Parathyroid adenoma (tissue), 2 donors: ENCODE measurements around the gene ZNF777.

Experiments
- H2AFZ ChIP-seq: fragments of 300-600 bp; sonication (generic); one replicate; pipeline ENCODE4 v1.7.0; 2017; ENCODE audit warnings: antibody characterized with exemption, mild to moderate bottlenecking
- H3K27ac ChIP-seq: fragments of 300-600 bp; sonication (generic); one replicate; pipeline ENCODE4 v1.7.0; 2017
- H3K27me3 ChIP-seq: fragments of 300-600 bp; sonication (generic); one replicate; pipeline ENCODE4 v1.7.0; 2017; ENCODE audit warnings: low read length; ENCODE audit not compliant: control insufficient read depth, insufficient read depth
- H3K36me3 ChIP-seq: fragments of 300-600 bp; sonication (generic); one replicate; pipeline ENCODE4 v1.7.0; 2017; ENCODE audit warnings: low read length; ENCODE audit not compliant: control insufficient read depth, insufficient read depth
- H3K4me1 ChIP-seq: fragments of 300-600 bp; sonication (generic); one replicate; pipeline ENCODE4 v1.7.0; 2017; ENCODE audit warnings: control low read depth
- H3K4me2 ChIP-seq: fragments of 300-600 bp; sonication (generic); one replicate; pipeline ENCODE4 v1.7.0; 2017; ENCODE audit warnings: low read length
- H3K4me3 ChIP-seq: fragments of 300-600 bp; sonication (generic); one replicate; pipeline ENCODE4 v1.7.0; 2017; ENCODE audit warnings: low read depth, low read length
- H3K79me2 ChIP-seq: fragments of 300-600 bp; sonication (generic); one replicate; pipeline ENCODE4 v1.7.0; 2017; ENCODE audit warnings: control low read depth
- H3K9ac ChIP-seq: fragments of 300-600 bp; sonication (generic); one replicate; pipeline ENCODE4 v1.7.0; 2017; ENCODE audit warnings: mild to moderate bottlenecking
- H3K9me3 ChIP-seq: fragments of 300-600 bp; sonication (generic); one replicate; pipeline ENCODE4 v1.7.0; 2017; ENCODE audit warnings: low read length; ENCODE audit not compliant: control insufficient read depth
- CTCF ChIP-seq: fragments of 300-600 bp; sonication (generic); IDR thresholded peaks from one replicate; pipeline ENCODE4 v1.7.0; 2017; ENCODE audit warnings: antibody characterized with exemption, mild to moderate bottlenecking
- donor health status: primary hyperparathyroidism.

Gene ZNF777

GRCh38 chr7:149430192-149430591 is 30.7 kb downstream of the ZNF777 start:
- H2AFZ ChIP-seq = no peak overlapping the region
- no peak overlapping the region for H3K27ac ChIP-seq
- no peaks in the 10 kb centered on the region for H3K27me3 ChIP-seq
- no peaks in the 10 kb centered on the region for H3K79me2 ChIP-seq
- no peaks in the 10 kb centered on the region for H3K4me1 ChIP-seq
- no peaks in the 10 kb centered on the region for H3K9me3 ChIP-seq
- no peak for TF ChIP-seq CTCF
- H3K4me2 ChIP-seq = no peak overlapping the region
- no peak overlapping the region for H3K9ac ChIP-seq
- H3K4me3 ChIP-seq = no peak overlapping the region
- H3K36me3 ChIP-seq = no peaks in the 10 kb centered on the region

GRCh38 chr7:149427893-149428292 is 33.0 kb downstream of the ZNF777 start:
- Histone ChIP-seq H3K9ac (no peak overlapping the region), H3K4me3 (no peak overlapping the region), H2AFZ (no peak overlapping the region), H3K4me1 (no peaks in the 10 kb centered on the region), H3K27me3 (no peaks in the 10 kb centered on the region), H3K36me3 (no peaks in the 10 kb centered on the region), H3K27ac (no peak overlapping the region), H3K4me2 (no peak overlapping the region), H3K9me3 (no peaks in the 10 kb centered on the region), H3K79me2 (no peaks in the 10 kb centered on the region)
- TF ChIP-seq CTCF = no peak

GRCh38 chr7:149427096-149427680 is 33.7 kb downstream of the ZNF777 start:
- Histone ChIP-seq H3K4me3 (no peak overlapping the region), H3K9me3 (no peaks in the 10 kb centered on the region), H3K9ac (no peak overlapping the region), H3K36me3 (no peaks in the 10 kb centered on the region), H2AFZ (no peak overlapping the region), H3K4me1 (no peaks in the 10 kb centered on the region), H3K79me2 (no peaks in the 10 kb centered on the region), H3K27ac (no peak overlapping the region), H3K27me3 (no peaks in the 10 kb centered on the region), H3K4me2 (no peak overlapping the region)
- TF ChIP-seq CTCF = no peak

GRCh38 chr7:149423449-149424110 is 37.3 kb downstream of the ZNF777 start:
- no peak overlapping the region for H3K4me2 ChIP-seq
- no peaks in the 10 kb centered on the region for H3K27me3 ChIP-seq
- no peaks in the 10 kb centered on the region for H3K4me1 ChIP-seq
- H3K36me3 ChIP-seq = no peaks in the 10 kb centered on the region
- H3K9ac ChIP-seq = no peak overlapping the region
- H3K79me2 ChIP-seq = no peaks in the 10 kb centered on the region
- H3K27ac ChIP-seq = no peak overlapping the region
- no peak for TF ChIP-seq CTCF
- H2AFZ ChIP-seq = peak overlapping the region; percentile 77
- H3K4me3 ChIP-seq = no peak overlapping the region
- H3K9me3 ChIP-seq = no peaks in the 10 kb centered on the region

GRCh38 chr7:149422914-149423301 is 38.0 kb downstream of the ZNF777 start:
- H3K4me3 ChIP-seq = peak overlapping the region; percentile 2
- no peaks in the 10 kb centered on the region for H3K9me3 ChIP-seq
- peak overlapping the region; percentile 41 for H3K4me2 ChIP-seq
- no peak overlapping the region for H3K9ac ChIP-seq
- no peaks in the 10 kb centered on the region for H3K79me2 ChIP-seq
- no peaks in the 10 kb centered on the region for H3K27me3 ChIP-seq
- H3K36me3 ChIP-seq = no peaks in the 10 kb centered on the region
- no peaks in the 10 kb centered on the region for H3K4me1 ChIP-seq
- peak overlapping the region; percentile 77 for H2AFZ ChIP-seq
- no peak overlapping the region for H3K27ac ChIP-seq
- TF ChIP-seq CTCF = no peak
